CD14-positive monocyte (primary cell): ENCODE measurements around the gene USP43. TPM values are rescaled to one million over a fixed set of nuclear protein-coding genes. Genes with fewer than 3 reads are reported as not detected.

Experiments
- DNase-seq, 3 donors: peaks; one replicate each; pipeline ENCODE4 v3.0.0-alpha.2; 2011 to 2022
- H2AFZ ChIP-seq: 2 replicates; pipeline ENCODE4 v1.6.0; 2012; ENCODE audit warnings: mild to moderate bottlenecking, low read depth, low read length, inconsistent platforms; ENCODE audit not compliant: insufficient read depth, poor library complexity, severe bottlenecking
- H3K27ac ChIP-seq, 2 donors: 1 replicate in 1 of 2; 2 replicates in 1 of 2; pipeline ENCODE4 v1.5.1; 2012 to 2013; ENCODE audit warnings: low read length in 2 of 2, control low read depth in 1 of 2, inconsistent platforms in 1 of 2, low read depth in 1 of 2, mild to moderate bottlenecking in 1 of 2
- H3K27me3 ChIP-seq, 2 donors: one replicate each; pipeline versions ENCODE4 v1.6.0 to v1.6.1; 2011 to 2013; ENCODE audit warnings: low read length in 2 of 2; ENCODE audit not compliant: control insufficient read depth in 2 of 2, insufficient read depth in 2 of 2
- H3K36me3 ChIP-seq, 2 donors: replicated peaks in 1 of 2; 1 replicate in 1 of 2; 2 replicates in 1 of 2; pipeline versions ENCODE4 v1.5.1 to v1.6.1; 2012 to 2013; ENCODE audit warnings: low read length in 2 of 2, control low read depth in 1 of 2, inconsistent platforms in 1 of 2, mild to moderate bottlenecking in 1 of 2; ENCODE audit not compliant: insufficient read depth in 2 of 2, control insufficient read depth in 1 of 2
- H3K4me1 ChIP-seq, 2 donors: 1 replicate in 1 of 2; 2 replicates in 1 of 2; pipeline versions ENCODE4 v1.5.1 to v1.6.1; 2012 to 2013; ENCODE audit warnings: low read length in 2 of 2, control low read depth in 1 of 2, inconsistent platforms in 1 of 2, mild to moderate bottlenecking in 1 of 2, moderate library complexity in 1 of 2; ENCODE audit not compliant: insufficient read depth in 2 of 2, control insufficient read depth in 1 of 2
- H3K4me2 ChIP-seq: replicated peaks from 2 replicates; pipeline ENCODE3; 2012; ENCODE audit warnings: low read length, moderate library complexity, mild to moderate bottlenecking; ENCODE audit not compliant: poor library complexity, severe bottlenecking; ENCODE audit errors: extremely low read depth
- H3K4me3 ChIP-seq, 3 experiments: fragments of 200-600 bp in 1 of 3; sonication (generic) in 1 of 3; replicated peaks in 1 of 3; 1 replicate in 2 of 3; 2 replicates in 1 of 3; pipeline ENCODE4 v1.5.1; 2011 to 2013; ENCODE audit warnings: low read length in 3 of 3, mild to moderate bottlenecking in 3 of 3, control low read depth in 2 of 3, low read depth in 2 of 3, inconsistent platforms in 1 of 3, moderate library complexity in 1 of 3
- H3K79me2 ChIP-seq: 2 replicates; pipeline ENCODE4 v1.6.0; 2012; ENCODE audit warnings: mild to moderate bottlenecking, control low read depth, inconsistent platforms, low read length, moderate library complexity; ENCODE audit not compliant: insufficient read depth
- H3K9ac ChIP-seq: 2 replicates; pipeline ENCODE4 v1.6.0; 2017; ENCODE audit warnings: low read length, mild to moderate bottlenecking; ENCODE audit not compliant: insufficient read depth, poor library complexity, severe bottlenecking
- H3K9me3 ChIP-seq, 2 donors: replicated peaks in 1 of 2; 1 replicate in 1 of 2; 2 replicates in 1 of 2; pipeline versions ENCODE4 v1.5.1 to v1.6.1; 2012 to 2013; ENCODE audit warnings: low read length in 2 of 2, control low read depth in 1 of 2; ENCODE audit not compliant: control insufficient read depth in 1 of 2, insufficient read depth in 1 of 2
- H4K20me1 ChIP-seq: 2 replicates; pipeline ENCODE4 v1.6.0; 2012; ENCODE audit warnings: mild to moderate bottlenecking, low read length, control low read depth, moderate library complexity; ENCODE audit not compliant: insufficient read depth
- H3K27ac Mint-ChIP-seq, 7 donors: one replicate each; pipeline ENCODE4 v1.8.0; 2020; ENCODE audit warnings: mild to moderate bottlenecking in 7 of 7, mixed read lengths in 7 of 7, moderate library complexity in 6 of 7, inconsistent platforms in 2 of 7
- H3K27me3 Mint-ChIP-seq, 3 donors: one replicate each; pipeline ENCODE4 v1.8.0; 2021 to 2022; ENCODE audit warnings: low read depth in 3 of 3, mild to moderate bottlenecking in 3 of 3, mixed read lengths in 3 of 3, moderate library complexity in 3 of 3, inconsistent platforms in 1 of 3
- H3K36me3 Mint-ChIP-seq, 2 donors: one replicate each; pipeline ENCODE4 v1.8.0; 2020; ENCODE audit warnings: mixed read lengths in 2 of 2, inconsistent platforms in 1 of 2, mild to moderate bottlenecking in 1 of 2
- H3K4me1 Mint-ChIP-seq: one replicate; pipeline ENCODE4 v1.8.0; 2020; ENCODE audit warnings: mild to moderate bottlenecking, mixed read lengths
- H3K4me3 Mint-ChIP-seq, 2 donors: one replicate each; pipeline ENCODE4 v1.8.0; 2020; ENCODE audit warnings: mild to moderate bottlenecking in 2 of 2, mixed read lengths in 2 of 2, moderate library complexity in 1 of 2
- H3K9me3 Mint-ChIP-seq, 7 donors: one replicate each; pipeline ENCODE4 v1.8.0; 2020 to 2022; ENCODE audit warnings: mixed read lengths in 7 of 7, mild to moderate bottlenecking in 6 of 7, moderate library complexity in 6 of 7, inconsistent platforms in 2 of 7
- CTCF ChIP-seq: fragments of 200-600 bp; IDR thresholded peaks from one replicate; pipeline ENCODE4 v1.8.0; 2022; ENCODE audit warnings: antibody characterized with exemption, mild to moderate bottlenecking
- WGBS: methylation state at CpG from one replicate; pipeline ENCODE4 v1.1.5; 2013; ENCODE audit warnings: missing lambda C conversion rate; ENCODE audit not compliant: insufficient coverage; 5-methylcytosine and 5-hydroxymethylcytosine counted together
- intact Hi-C, 2 donors: fragments of 100-400 bp; cut with micrococcal nuclease; formaldehyde crosslinking; loops; one replicate each; pipeline versions ENCODE4 v1.15.0 to v1.15.1; 2023
- polyA plus RNA-seq, 3 donors: library from polyadenylated mRNA; depleted of rRNA in 1 of 3; unstranded in 2 of 3; stranded (reverse) in 1 of 3; fragments of 300-500 nt in 2 of 3; fragments of >200 nt in 1 of 3; fragmentation: Illumina TruSeq in 2 of 3; gene quantifications; 1 replicate in 2 of 3; 2 replicates in 1 of 3; pipeline ENCODE4 v1.2.3, GENCODE V29; 2012 to 2021

The USP43 gene
- polyA plus RNA-seq, 3 donors, result 0.05 to 0.57 TPM; not detected in 1

- intact Hi-C loops, result no loop called here
- H3K4me3 Mint-ChIP-seq, result no peak overlapping the region
- Histone ChIP-seq H3K36me3 (no peaks in the 10 kb centered on the region), H3K27ac (no peak overlapping the region), H3K27me3 (no peaks in the 10 kb centered on the region), H3K9me3 (no peaks in the 10 kb centered on the region), H3K4me3 (no peak overlapping the region), H3K4me1 (no peaks in the 10 kb centered on the region), H2AFZ (no peak overlapping the region), H3K4me2 (no peak overlapping the region), H3K79me2 (no peaks in the 10 kb centered on the region), H4K20me1 (no peaks in the 10 kb centered on the region), H3K9ac (no peak overlapping the region)
- H3K36me3 Mint-ChIP-seq, result no peaks in the 10 kb centered on the region
- peaks cover 2 to 11% (median 7%) of the 10 kb centered on the region in 7 donors for H3K9me3 Mint-ChIP-seq
- no peak overlapping the region for H3K27ac Mint-ChIP-seq
- WGBS, result no CpG with 5 or more reads among the region's 5 CpGs
- no peak for TF ChIP-seq CTCF
- H3K4me1 Mint-ChIP-seq, result peaks cover 3% of the 10 kb centered on the region
- H3K27me3 Mint-ChIP-seq, result peaks cover 1 to 8% (median 2%) of the 10 kb centered on the region in 3 donors
- DNase-seq, result no peak
Measured at GRCh38 chr17:9666461-9667050, 21.2 kb downstream of the USP43 start.

- intact Hi-C loops, result no loop called here
- no peaks in the 10 kb centered on the region for H3K36me3 ChIP-seq
- H3K36me3 Mint-ChIP-seq, result no peaks in the 10 kb centered on the region
- DNase-seq, result no peak
- no peaks in the 10 kb centered on the region for H3K4me1 ChIP-seq
- H3K79me2 ChIP-seq, result no peaks in the 10 kb centered on the region
- no peak overlapping the region for H3K9ac ChIP-seq
- H3K4me1 Mint-ChIP-seq, result peaks cover 3% of the 10 kb centered on the region
- WGBS, result no CpG with 5 or more reads among the region's 6 CpGs
- no peak for TF ChIP-seq CTCF
- H3K27ac Mint-ChIP-seq, result no peak overlapping the region
- no peaks in the 10 kb centered on the region for H3K27me3 ChIP-seq
- no peaks in the 10 kb centered on the region for H3K9me3 ChIP-seq
- no peak overlapping the region for H3K27ac ChIP-seq
- H3K9me3 Mint-ChIP-seq, result peaks cover 2 to 11% (median 7%) of the 10 kb centered on the region in 7 donors
- peaks cover 2 to 8% (median 4%) of the 10 kb centered on the region in 3 donors for H3K27me3 Mint-ChIP-seq
- no peak overlapping the region for H3K4me3 Mint-ChIP-seq
- H2AFZ ChIP-seq, result no peak overlapping the region
- H3K4me2 ChIP-seq, result no peak overlapping the region
- no peak overlapping the region for H3K4me3 ChIP-seq
- no peaks in the 10 kb centered on the region for H4K20me1 ChIP-seq
Measured at GRCh38 chr17:9668517-9668916, 23.2 kb downstream of the USP43 start.
